IMR-90 (cell line): ENCODE data around the gene PDZD2. TPM values are rescaled to one million over a fixed set of nuclear protein-coding genes. Genes with fewer than 3 reads are reported as not detected.

Experiments used
- ATAC-seq: fragments of 200-7000 bp; cut with Tn5 transposase; 2 replicates; pipeline ENCODE4 v1.9.1; 2020; ENCODE audit warnings: low read depth, mild to moderate bottlenecking, moderate library complexity
- BruUV-seq: library from RNA; stranded (reverse); fragments of 400-500 nt; replicated peaks from 2 replicates; lab custom pipeline; 2021; lab: Mats Ljungman, UMichigan
- CTCF ChIA-PET: fragments of 300-600 bp; formaldehyde crosslinking; extraction: SDS; loops from one replicate; lab custom pipeline; 2021; ENCODE audit warnings: antibody characterized with exemption; lab: Yijun Ruan, JAX
- POLR2A ChIA-PET: fragments of 300-600 bp; sonication (Branson Sonifier 250); formaldehyde crosslinking; loops from one replicate; lab custom pipeline; 2022; ENCODE audit warnings: antibody characterized with exemption; ENCODE audit not compliant: unreplicated experiment; lab: Charles Lee
- DNase-seq: peaks from one replicate; pipeline ENCODE4 v3.0.0; 2013
- H2AFZ ChIP-seq: replicated peaks from 2 replicates; pipeline ENCODE3; 2013; ENCODE audit warnings: low read length, mild to moderate bottlenecking; ENCODE audit not compliant: poor library complexity
- H2AK5ac ChIP-seq: 2 replicates; pipeline ENCODE4 v1.6.1; 2013; ENCODE audit warnings: low read depth, low read length, inconsistent platforms
- H2AK9ac ChIP-seq: replicated peaks from 2 replicates; pipeline ENCODE3; 2013; ENCODE audit warnings: mild to moderate bottlenecking, low read depth, low read length, moderate library complexity; ENCODE audit not compliant: poor library complexity
- H2BK120ac ChIP-seq: 2 replicates; pipeline ENCODE4 v1.6.1; 2013; ENCODE audit warnings: low read depth, low read length, inconsistent platforms
- H2BK15ac ChIP-seq: 3 replicates; pipeline ENCODE4 v1.6.1; 2013; ENCODE audit warnings: low read depth, low read length, inconsistent platforms
- H2BK20ac ChIP-seq: 2 replicates; pipeline ENCODE4 v1.6.1; 2013; ENCODE audit warnings: low read depth, mild to moderate bottlenecking, inconsistent platforms, low read length, moderate library complexity
- H2BK5ac ChIP-seq: 2 replicates; pipeline ENCODE4 v1.6.1; 2013; ENCODE audit warnings: mild to moderate bottlenecking, low read depth, low read length, inconsistent platforms; ENCODE audit not compliant: poor library complexity, severe bottlenecking
- H3K14ac ChIP-seq: replicated peaks from 2 replicates; pipeline ENCODE4 v1.6.1; 2013; ENCODE audit warnings: low read depth, low read length, inconsistent platforms
- H3K18ac ChIP-seq: 2 replicates; pipeline ENCODE4 v1.6.1; 2013; ENCODE audit warnings: low read depth, low read length, control low read depth
- H3K23ac ChIP-seq: 2 replicates; pipeline ENCODE4 v1.6.1; 2013; ENCODE audit warnings: low read depth, low read length, inconsistent platforms
- H3K27ac ChIP-seq: 2 replicates; pipeline ENCODE4 v1.5.1; 2013; ENCODE audit warnings: mild to moderate bottlenecking, control low read depth, low read length; ENCODE audit not compliant: insufficient read depth
- H3K27me3 ChIP-seq: 2 replicates; pipeline ENCODE4 v1.6.1; 2013; ENCODE audit warnings: low read length; ENCODE audit not compliant: control insufficient read depth, insufficient read depth
- H3K36me3 ChIP-seq: 2 replicates; pipeline ENCODE4 v1.6.1; 2013; ENCODE audit warnings: low read length, mixed read lengths; ENCODE audit not compliant: control insufficient read depth, insufficient read depth
- H3K4ac ChIP-seq: 2 replicates; pipeline ENCODE4 v1.6.1; 2013; ENCODE audit warnings: low read depth, low read length, inconsistent platforms
- H3K4me1 ChIP-seq: 2 replicates; pipeline ENCODE4 v1.6.1; 2013; ENCODE audit warnings: low read length, mixed read lengths; ENCODE audit not compliant: control insufficient read depth, insufficient read depth
- H3K4me2 ChIP-seq: 2 replicates; pipeline ENCODE4 v1.6.1; 2013; ENCODE audit warnings: low read depth, mild to moderate bottlenecking, control low read depth, low read length, moderate library complexity
- H3K4me3 ChIP-seq: 2 replicates; pipeline ENCODE4 v1.5.1; 2013; ENCODE audit warnings: low read depth, mild to moderate bottlenecking, control low read depth, low read length, moderate library complexity; ENCODE audit not compliant: insufficient read depth
- H3K56ac ChIP-seq: 2 replicates; pipeline ENCODE4 v1.6.1; 2013; ENCODE audit warnings: low read length, inconsistent platforms; ENCODE audit not compliant: insufficient read depth; ENCODE audit errors: extremely low read depth
- H3K79me1 ChIP-seq, 2 experiments: 2 replicates each; pipeline ENCODE4 v1.6.1; 2013; ENCODE audit warnings: low read length in 2 of 2, inconsistent platforms in 1 of 2, low read depth in 1 of 2
- H3K9ac ChIP-seq: 2 replicates; pipeline ENCODE4 v1.6.1; 2013; ENCODE audit warnings: low read depth, low read length, control low read depth
- H3K9me1 ChIP-seq: 2 replicates; pipeline ENCODE4 v1.6.1; 2013; ENCODE audit warnings: low read length, inconsistent platforms; ENCODE audit not compliant: insufficient read depth
- H3K9me3 ChIP-seq: 2 replicates; pipeline ENCODE4 v1.6.1; 2013; ENCODE audit warnings: low read length; ENCODE audit not compliant: control insufficient read depth, insufficient read depth
- H4K20me1 ChIP-seq: 2 replicates; pipeline ENCODE4 v1.6.1; 2013; ENCODE audit warnings: low read length, inconsistent platforms; ENCODE audit not compliant: insufficient read depth
- H4K5ac ChIP-seq: 2 replicates; pipeline ENCODE4 v1.6.1; 2013; ENCODE audit warnings: mild to moderate bottlenecking, low read depth, low read length, control low read depth
- H4K8ac ChIP-seq, 2 experiments: 2 replicates each; pipeline ENCODE4 v1.6.1; 2013; ENCODE audit warnings: low read depth in 2 of 2, low read length in 2 of 2, control low read depth in 1 of 2, inconsistent platforms in 1 of 2
- H4K91ac ChIP-seq: 2 replicates; pipeline ENCODE4 v1.6.1; 2013; ENCODE audit warnings: low read depth, low read length, inconsistent platforms; ENCODE audit not compliant: insufficient read depth
- MXI1 ChIP-seq: IDR thresholded peaks from 2 replicates; pipeline ENCODE4 v1.6.1; 2012; ENCODE audit warnings: low read depth, mild to moderate bottlenecking, low read length, moderate library complexity, borderline replicate concordance
- RCOR1 ChIP-seq: IDR thresholded peaks from 2 replicates; pipeline ENCODE4 v1.6.1; 2012; ENCODE audit warnings: mild to moderate bottlenecking, low read length, improper control_type of control experiment; ENCODE audit not compliant: insufficient replicate concordance
- RFX5 ChIP-seq: IDR thresholded peaks from 2 replicates; pipeline ENCODE4 v1.8.0; 2012; ENCODE audit warnings: low read depth, mild to moderate bottlenecking, low read length, moderate library complexity
- WGBS, 2 experiments: methylation state at CpG; one replicate each; pipeline versions ENCODE4 v1.1.5 to v1.1.7; 2013; ENCODE audit warnings: missing lambda C conversion rate in 2 of 2; ENCODE audit not compliant: insufficient read length in 1 of 2; ENCODE audit errors: extremely low coverage in 2 of 2; 5-methylcytosine and 5-hydroxymethylcytosine counted together
- dilution Hi-C: fragments of 300-500 bp; cut with HindIII; formaldehyde crosslinking; loops from one replicate; pipeline ENCODE4 v1.14.3; 2018; ENCODE audit warnings: low sequenced_read_pairs; ENCODE audit not compliant: unreplicated experiment
- in situ Hi-C: fragments of 300-500 bp; cut with MboI; formaldehyde crosslinking; loops from 3 replicates; pipeline ENCODE4 v1.14.3; 2019; ENCODE audit warnings: low sequenced_read_pairs, inconsistent platforms, mixed read lengths
- intact Hi-C: fragments of 100-400 bp; cut with micrococcal nuclease; formaldehyde crosslinking; loops from 2 replicates; pipeline ENCODE4 v1.10.0; 2022
- polyA plus RNA-seq, 3 experiments: library from polyadenylated mRNA; depleted of rRNA; stranded (reverse); fragments of >200 nt; gene quantifications; 2 replicates each; pipeline ENCODE4 v1.2.3, GENCODE V29; 2012; ENCODE audit warnings: low replicate concordance in 1 of 3
- total RNA-seq: library from RNA; depleted of rRNA; stranded (reverse); fragments of >200 nt; gene quantifications from 2 replicates; pipeline ENCODE4 v1.2.3, GENCODE V29; 2012
- TF ChIP-seq, protein P1 (sequence below): fragments of 150-350 bp; IDR thresholded peaks from 2 replicates; pipeline ENCODE4 v1.6.1; 2016; ENCODE audit warnings: low read depth, mild to moderate bottlenecking, low read length, moderate library complexity, borderline replicate concordance

The PDZD2 gene
- total and polyA plus RNA-seq, 2 of the 4 experiments (the other 2 are of a cell fraction), result under 0.01 to 0.02 TPM

DNA sequence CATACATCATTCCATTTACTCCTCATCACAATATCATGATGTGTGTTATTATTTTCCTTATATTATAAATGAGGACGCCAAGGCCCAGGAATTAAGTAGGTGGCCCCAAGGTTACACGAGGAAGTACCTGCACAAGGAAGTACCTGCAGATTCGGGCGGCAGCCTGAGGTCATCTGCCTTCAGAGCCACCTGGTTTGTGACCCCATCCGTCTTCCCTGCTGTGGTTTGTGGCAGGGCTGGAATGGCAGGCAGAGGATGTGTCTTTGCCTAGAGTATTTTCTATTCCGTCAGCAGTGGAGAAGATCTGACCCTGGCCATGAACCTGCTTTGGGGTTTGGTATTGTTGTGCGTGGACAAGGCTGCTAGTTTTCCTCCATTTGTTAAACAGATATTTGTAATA, 59.7 kb downstream of the PDZD2 start:
- TF ChIP-seq RFX5 (no peak), MXI1 (no peak), RCOR1 (no peak)
- TF ChIP-seq, protein P1, sequence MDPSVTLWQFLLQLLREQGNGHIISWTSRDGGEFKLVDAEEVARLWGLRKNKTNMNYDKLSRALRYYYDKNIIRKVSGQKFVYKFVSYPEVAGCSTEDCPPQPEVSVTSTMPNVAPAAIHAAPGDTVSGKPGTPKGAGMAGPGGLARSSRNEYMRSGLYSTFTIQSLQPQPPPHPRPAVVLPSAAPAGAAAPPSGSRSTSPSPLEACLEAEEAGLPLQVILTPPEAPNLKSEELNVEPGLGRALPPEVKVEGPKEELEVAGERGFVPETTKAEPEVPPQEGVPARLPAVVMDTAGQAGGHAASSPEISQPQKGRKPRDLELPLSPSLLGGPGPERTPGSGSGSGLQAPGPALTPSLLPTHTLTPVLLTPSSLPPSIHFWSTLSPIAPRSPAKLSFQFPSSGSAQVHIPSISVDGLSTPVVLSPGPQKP, result no peak
- Histone ChIP-seq H3K56ac (no peak overlapping the region), H2BK5ac (no peak overlapping the region), H4K20me1 (no peaks in the 10 kb centered on the region), H2AK9ac (no peak overlapping the region), H3K9ac (no peak overlapping the region), H3K36me3 (no peaks in the 10 kb centered on the region), H3K4ac (no peak overlapping the region), H2BK20ac (no peak overlapping the region), H3K9me1 (no peaks in the 10 kb centered on the region), H3K27me3 (peaks cover 29% of the 10 kb centered on the region), H3K4me3 (no peak overlapping the region), H4K5ac (no peak overlapping the region), H3K9me3 (no peaks in the 10 kb centered on the region), H2AK5ac (no peak overlapping the region), H3K18ac (no peak overlapping the region), H2BK15ac (no peak overlapping the region), H4K91ac (no peak overlapping the region), H3K23ac (no peak overlapping the region), H4K8ac (no peak overlapping the region), H2BK120ac (no peak overlapping the region), H2AFZ (no peak overlapping the region), H3K27ac (no peak overlapping the region), H3K4me1 (no peaks in the 10 kb centered on the region), H3K79me1 (no peaks in the 10 kb centered on the region), H3K14ac (no peak overlapping the region), H3K4me2 (no peak overlapping the region)
- ATAC-seq (no peak), DNase-seq (no peak)
- no CpG with 5 or more reads among the region's 7 CpGs for WGBS, 2 experiments
- in situ Hi-C loops, result no loop called here
- dilution Hi-C loops, result no loop called here
- no TSS peak for BruUV-seq
- CTCF ChIA-PET, result no interaction called here
- POLR2A ChIA-PET, result no interaction called here
- intact Hi-C loops, result no loop called here
